GM12878 (cell line): ENCODE data around the gene ARMH1. TPM values are rescaled to one million over a fixed set of nuclear protein-coding genes. Genes with fewer than 3 reads are reported as not detected.
A peak's percentile ranks its signal among the peaks of the same experiment; 100 is the strongest.

Experiments used
- BACH1 ChIP-seq: fragments of 450-650 bp; IDR thresholded peaks from 2 replicates; pipeline ENCODE4 v1.6.1; 2017; ENCODE audit warnings: mild to moderate bottlenecking, borderline replicate concordance
- CBFB ChIP-seq: IDR thresholded peaks from 2 replicates; pipeline ENCODE4 v1.6.1; 2016; ENCODE audit warnings: antibody characterized with exemption, low read depth
- CREB1 ChIP-seq: IDR thresholded peaks from 2 replicates; pipeline ENCODE4 v1.6.1; 2012; ENCODE audit warnings: low read depth, mild to moderate bottlenecking, inconsistent platforms
- DPF2 ChIP-seq: fragments of 450-650 bp; IDR thresholded peaks from 2 replicates; pipeline ENCODE4 v1.6.1; 2017; ENCODE audit warnings: mild to moderate bottlenecking
- FOXM1 ChIP-seq: IDR thresholded peaks from 2 replicates; pipeline ENCODE4 v1.6.1; 2012; ENCODE audit warnings: low read depth, mild to moderate bottlenecking, inconsistent platforms, low read length, moderate library complexity
- IKZF2 ChIP-seq, 2 experiments: fragments of 450-650 bp; IDR thresholded peaks; 2 replicates each; pipeline ENCODE4 v1.6.1; 2017; ENCODE audit warnings: mild to moderate bottlenecking in 2 of 2, moderate library complexity in 2 of 2
- KDM1A ChIP-seq: fragments of 200-600 bp; sonication (generic); IDR thresholded peaks from 2 replicates; pipeline ENCODE4 v1.6.1; 2016; ENCODE audit warnings: borderline replicate concordance
- MEF2A ChIP-seq: IDR thresholded peaks from 2 replicates; pipeline ENCODE4 v1.6.1; 2011; ENCODE audit warnings: low read depth, mild to moderate bottlenecking, low read length, moderate library complexity; ENCODE audit not compliant: insufficient read depth
- NFIC ChIP-seq: IDR thresholded peaks from 2 replicates; pipeline ENCODE4 v1.6.1; 2012; ENCODE audit warnings: low read depth, mild to moderate bottlenecking, inconsistent platforms, low read length, moderate library complexity
- PAX5 ChIP-seq: IDR thresholded peaks from 2 replicates; pipeline ENCODE4 v1.6.1; 2011; ENCODE audit warnings: low read depth, low read length, borderline replicate concordance
- WRNIP1 ChIP-seq: IDR thresholded peaks from 2 replicates; pipeline ENCODE4 v1.6.1; 2011; ENCODE audit warnings: low read depth, low read length, improper control_type of control experiment, borderline replicate concordance
- ZNF274 ChIP-seq: IDR thresholded peaks from one replicate; pipeline ENCODE4 v1.8.0; 2011; ENCODE audit not compliant: insufficient read length, insufficient read depth
- polyA plus RNA-seq, 11 experiments: library from polyadenylated mRNA; depleted of rRNA in 4 of 11; unstranded in 6 of 11; stranded (reverse) in 5 of 11; fragments of >200 nt; fragmentation: Nextera tagmentation in 4 of 11; fragmentation: Illumina TruSeq in 1 of 11; extraction: Ambion mirVana in 4 of 11; extraction: Trizol in 1 of 11; gene quantifications; 1 replicate in 1 of 11; 2 replicates in 10 of 11; pipeline versions ENCODE4 v1.2.1 to v1.2.3, GENCODE V29; 2011 to 2016; ENCODE audit warnings: inconsistent platforms in 2 of 11, missing spikeins in 2 of 11, low read depth in 1 of 11
- total RNA-seq, 4 experiments: library from RNA; depleted of rRNA in 3 of 4; stranded (reverse); fragments of >200 nt in 3 of 4; fragmentation: Illumina TruSeq in 1 of 4; extraction: Trizol in 1 of 4; gene quantifications; 2 replicates each; pipeline versions ENCODE4 v1.2.1 to v1.2.3, GENCODE V29; 2013 to 2021
- TF ChIP-seq, protein P1 (sequence below): fragments of 450-650 bp; IDR thresholded peaks from 2 replicates; pipeline ENCODE4 v1.6.1; 2016; ENCODE audit warnings: mild to moderate bottlenecking, moderate library complexity, borderline replicate concordance
- TF ChIP-seq, protein P2 (sequence below), 3 experiments: IDR thresholded peaks in 2 of 3; conservative IDR thresholded peaks in 1 of 3; 2 replicates each; pipeline ENCODE4 v1.5.1; 2011; ENCODE audit warnings: low read depth in 3 of 3, low read length in 3 of 3, mild to moderate bottlenecking in 3 of 3, control low read depth in 2 of 3, moderate library complexity in 2 of 3, inconsistent platforms in 1 of 3, mixed read lengths in 1 of 3; ENCODE audit not compliant: control insufficient read depth in 2 of 3, insufficient read depth in 1 of 3; ENCODE audit errors: extremely low read depth in 1 of 3
- TF ChIP-seq, protein P3 (sequence below): fragments of 450-650 bp; IDR thresholded peaks from 2 replicates; pipeline ENCODE4 v1.6.1; 2018; ENCODE audit warnings: mild to moderate bottlenecking, low read depth, moderate library complexity; ENCODE audit not compliant: partially characterized antibody
- TF ChIP-seq, protein P4 (sequence below): fragments of 450-650 bp; IDR thresholded peaks from 2 replicates; pipeline ENCODE4 v1.6.1; 2018; ENCODE audit warnings: borderline replicate concordance, mild to moderate bottlenecking; ENCODE audit not compliant: partially characterized antibody
- TF ChIP-seq, protein P5 (sequence below): IDR thresholded peaks from 2 replicates; pipeline ENCODE4 v1.6.1; 2012; ENCODE audit warnings: low read depth, low read length, improper control_type of control experiment

ARMH1 gene
- total and polyA plus RNA-seq, 10 of the 15 experiments (the other 5 are each of a cell fraction or from before 2014, with no cell fraction given): 0.93 to 43.9 (median 8.2) TPM

DNA sequence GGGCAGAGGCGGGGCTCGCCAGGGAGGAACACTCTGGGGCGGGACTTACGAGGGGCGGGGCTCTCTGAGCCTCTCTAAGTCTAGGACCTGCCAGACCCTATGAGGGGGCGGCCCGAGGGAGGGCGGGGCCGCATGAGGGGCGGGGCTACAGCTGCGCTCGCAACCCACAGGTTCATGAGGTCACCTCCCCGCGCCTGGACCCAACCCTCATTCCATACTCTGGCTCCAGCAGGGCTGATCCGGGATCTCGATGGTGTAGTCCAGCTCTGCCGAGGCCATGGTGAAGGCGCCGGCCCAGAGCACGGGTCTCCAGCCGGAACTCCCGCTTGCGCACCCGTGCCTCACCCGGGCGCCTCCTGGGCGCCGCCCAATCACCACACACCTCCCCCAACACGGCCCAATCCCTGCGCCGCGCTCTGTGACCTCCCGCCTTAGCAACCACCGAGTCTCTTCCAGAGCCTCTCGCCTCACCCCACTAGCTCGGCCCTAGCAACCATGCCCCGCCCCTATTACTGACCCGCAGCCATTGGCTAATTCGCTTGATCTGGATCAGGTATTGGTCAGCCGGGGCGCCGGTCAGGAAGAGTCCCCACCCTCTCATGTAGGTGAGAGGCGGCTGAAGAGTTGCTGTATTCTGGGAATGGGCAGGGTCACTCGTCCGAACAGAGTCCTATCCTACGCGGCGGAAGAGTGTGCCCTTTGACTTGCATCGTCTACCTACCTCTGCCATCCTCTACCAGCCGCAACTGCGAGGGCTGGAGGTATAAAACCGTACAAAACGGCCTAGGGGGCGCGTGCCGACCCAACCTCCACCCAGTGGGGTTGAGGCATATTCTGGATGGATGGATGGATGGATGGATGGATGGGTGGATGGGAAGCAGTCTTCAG, at the start of gene ARMH1, which contains the start of gene TMEM53 (continued):
- TF ChIP-seq, protein P1, sequence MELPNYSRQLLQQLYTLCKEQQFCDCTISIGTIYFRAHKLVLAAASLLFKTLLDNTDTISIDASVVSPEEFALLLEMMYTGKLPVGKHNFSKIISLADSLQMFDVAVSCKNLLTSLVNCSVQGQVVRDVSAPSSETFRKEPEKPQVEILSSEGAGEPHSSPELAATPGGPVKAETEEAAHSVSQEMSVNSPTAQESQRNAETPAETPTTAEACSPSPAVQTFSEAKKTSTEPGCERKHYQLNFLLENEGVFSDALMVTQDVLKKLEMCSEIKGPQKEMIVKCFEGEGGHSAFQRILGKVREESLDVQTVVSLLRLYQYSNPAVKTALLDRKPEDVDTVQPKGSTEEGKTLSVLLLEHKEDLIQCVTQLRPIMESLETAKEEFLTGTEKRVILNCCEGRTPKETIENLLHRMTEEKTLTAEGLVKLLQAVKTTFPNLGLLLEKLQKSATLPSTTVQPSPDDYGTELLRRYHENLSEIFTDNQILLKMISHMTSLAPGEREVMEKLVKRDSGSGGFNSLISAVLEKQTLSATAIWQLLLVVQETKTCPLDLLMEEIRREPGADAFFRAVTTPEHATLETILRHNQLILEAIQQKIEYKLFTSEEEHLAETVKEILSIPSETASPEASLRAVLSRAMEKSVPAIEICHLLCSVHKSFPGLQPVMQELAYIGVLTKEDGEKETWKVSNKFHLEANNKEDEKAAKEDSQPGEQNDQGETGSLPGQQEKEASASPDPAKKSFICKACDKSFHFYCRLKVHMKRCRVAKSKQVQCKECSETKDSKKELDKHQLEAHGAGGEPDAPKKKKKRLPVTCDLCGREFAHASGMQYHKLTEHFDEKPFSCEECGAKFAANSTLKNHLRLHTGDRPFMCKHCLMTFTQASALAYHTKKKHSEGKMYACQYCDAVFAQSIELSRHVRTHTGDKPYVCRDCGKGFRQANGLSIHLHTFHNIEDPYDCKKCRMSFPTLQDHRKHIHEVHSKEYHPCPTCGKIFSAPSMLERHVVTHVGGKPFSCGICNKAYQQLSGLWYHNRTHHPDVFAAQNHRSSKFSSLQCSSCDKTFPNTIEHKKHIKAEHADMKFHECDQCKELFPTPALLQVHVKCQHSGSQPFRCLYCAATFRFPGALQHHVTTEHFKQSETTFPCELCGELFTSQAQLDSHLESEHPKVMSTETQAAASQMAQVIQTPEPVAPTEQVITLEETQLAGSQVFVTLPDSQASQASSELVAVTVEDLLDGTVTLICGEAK: peak; percentile 81
- TF ChIP-seq, protein P2, sequence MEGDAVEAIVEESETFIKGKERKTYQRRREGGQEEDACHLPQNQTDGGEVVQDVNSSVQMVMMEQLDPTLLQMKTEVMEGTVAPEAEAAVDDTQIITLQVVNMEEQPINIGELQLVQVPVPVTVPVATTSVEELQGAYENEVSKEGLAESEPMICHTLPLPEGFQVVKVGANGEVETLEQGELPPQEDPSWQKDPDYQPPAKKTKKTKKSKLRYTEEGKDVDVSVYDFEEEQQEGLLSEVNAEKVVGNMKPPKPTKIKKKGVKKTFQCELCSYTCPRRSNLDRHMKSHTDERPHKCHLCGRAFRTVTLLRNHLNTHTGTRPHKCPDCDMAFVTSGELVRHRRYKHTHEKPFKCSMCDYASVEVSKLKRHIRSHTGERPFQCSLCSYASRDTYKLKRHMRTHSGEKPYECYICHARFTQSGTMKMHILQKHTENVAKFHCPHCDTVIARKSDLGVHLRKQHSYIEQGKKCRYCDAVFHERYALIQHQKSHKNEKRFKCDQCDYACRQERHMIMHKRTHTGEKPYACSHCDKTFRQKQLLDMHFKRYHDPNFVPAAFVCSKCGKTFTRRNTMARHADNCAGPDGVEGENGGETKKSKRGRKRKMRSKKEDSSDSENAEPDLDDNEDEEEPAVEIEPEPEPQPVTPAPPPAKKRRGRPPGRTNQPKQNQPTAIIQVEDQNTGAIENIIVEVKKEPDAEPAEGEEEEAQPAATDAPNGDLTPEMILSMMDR (IDR thresholded peaks at IDR 0.05 in 2 of 3, conservative IDR thresholded peaks at IDR 0.05 in 1 of 3; ENCODE audit: control insufficient read depth in 2 of 3, extremely low read depth in 1 of 3, insufficient read depth in 1 of 3, low read depth in 3 of 3, low read length in 3 of 3): 0 out of 6 replicates have a peak, but pooled peaks of 1 of the 3 experiments have one; percentile 15
- TF ChIP-seq CREB1 (peak; percentile 61), ZNF274 (no peak), CBFB (no peak), BACH1 (no peak), PAX5 (0 out of 2 replicates have a peak, but pooled peaks have one; percentile 35), KDM1A (no peak), WRNIP1 (no peak), IKZF2 (IDR thresholded peaks at IDR 0.05) (no peak), MEF2A (no peak), DPF2 (peak; percentile 98), NFIC (no peak), FOXM1 (no peak)
- TF ChIP-seq, protein P3, sequence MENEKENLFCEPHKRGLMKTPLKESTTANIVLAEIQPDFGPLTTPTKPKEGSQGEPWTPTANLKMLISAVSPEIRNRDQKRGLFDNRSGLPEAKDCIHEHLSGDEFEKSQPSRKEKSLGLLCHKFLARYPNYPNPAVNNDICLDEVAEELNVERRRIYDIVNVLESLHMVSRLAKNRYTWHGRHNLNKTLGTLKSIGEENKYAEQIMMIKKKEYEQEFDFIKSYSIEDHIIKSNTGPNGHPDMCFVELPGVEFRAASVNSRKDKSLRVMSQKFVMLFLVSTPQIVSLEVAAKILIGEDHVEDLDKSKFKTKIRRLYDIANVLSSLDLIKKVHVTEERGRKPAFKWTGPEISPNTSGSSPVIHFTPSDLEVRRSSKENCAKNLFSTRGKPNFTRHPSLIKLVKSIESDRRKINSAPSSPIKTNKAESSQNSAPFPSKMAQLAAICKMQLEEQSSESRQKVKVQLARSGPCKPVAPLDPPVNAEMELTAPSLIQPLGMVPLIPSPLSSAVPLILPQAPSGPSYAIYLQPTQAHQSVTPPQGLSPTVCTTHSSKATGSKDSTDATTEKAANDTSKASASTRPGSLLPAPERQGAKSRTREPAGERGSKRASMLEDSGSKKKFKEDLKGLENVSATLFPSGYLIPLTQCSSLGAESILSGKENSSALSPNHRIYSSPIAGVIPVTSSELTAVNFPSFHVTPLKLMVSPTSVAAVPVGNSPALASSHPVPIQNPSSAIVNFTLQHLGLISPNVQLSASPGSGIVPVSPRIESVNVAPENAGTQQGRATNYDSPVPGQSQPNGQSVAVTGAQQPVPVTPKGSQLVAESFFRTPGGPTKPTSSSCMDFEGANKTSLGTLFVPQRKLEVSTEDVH: no peak
- TF ChIP-seq, protein P4, sequence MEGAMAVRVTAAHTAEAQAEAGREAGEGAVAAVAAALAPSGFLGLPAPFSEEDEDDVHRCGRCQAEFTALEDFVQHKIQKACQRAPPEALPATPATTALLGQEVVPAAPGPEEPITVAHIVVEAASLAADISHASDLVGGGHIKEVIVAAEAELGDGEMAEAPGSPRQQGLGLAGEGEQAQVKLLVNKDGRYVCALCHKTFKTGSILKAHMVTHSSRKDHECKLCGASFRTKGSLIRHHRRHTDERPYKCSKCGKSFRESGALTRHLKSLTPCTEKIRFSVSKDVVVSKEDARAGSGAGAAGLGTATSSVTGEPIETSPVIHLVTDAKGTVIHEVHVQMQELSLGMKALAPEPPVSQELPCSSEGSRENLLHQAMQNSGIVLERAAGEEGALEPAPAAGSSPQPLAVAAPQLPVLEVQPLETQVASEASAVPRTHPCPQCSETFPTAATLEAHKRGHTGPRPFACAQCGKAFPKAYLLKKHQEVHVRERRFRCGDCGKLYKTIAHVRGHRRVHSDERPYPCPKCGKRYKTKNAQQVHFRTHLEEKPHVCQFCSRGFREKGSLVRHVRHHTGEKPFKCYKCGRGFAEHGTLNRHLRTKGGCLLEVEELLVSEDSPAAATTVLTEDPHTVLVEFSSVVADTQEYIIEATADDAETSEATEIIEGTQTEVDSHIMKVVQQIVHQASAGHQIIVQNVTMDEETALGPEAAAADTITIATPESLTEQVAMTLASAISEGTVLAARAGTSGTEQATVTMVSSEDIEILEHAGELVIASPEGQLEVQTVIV: peak; percentile 85
- TF ChIP-seq, protein P5, sequence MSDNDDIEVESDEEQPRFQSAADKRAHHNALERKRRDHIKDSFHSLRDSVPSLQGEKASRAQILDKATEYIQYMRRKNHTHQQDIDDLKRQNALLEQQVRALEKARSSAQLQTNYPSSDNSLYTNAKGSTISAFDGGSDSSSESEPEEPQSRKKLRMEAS: peak; percentile 49
